Measurements from ENCODE around the gene DMRTB1. TPM values are rescaled to one million over a fixed set of nuclear protein-coding genes. Genes with fewer than 3 reads are reported as not detected.

DMRTB1 gene
- total and polyA plus RNA-seq, 2 of the 4 experiments (the other 2 are of a cell fraction), result not detected

- H3K4me3 ChIP-seq (ENCODE audit: insufficient read depth, low read depth, low read length), result no peak overlapping the region
- H2BK15ac ChIP-seq (ENCODE audit: low read depth, low read length), result no peak overlapping the region
- ATAC-seq (ENCODE audit: low read depth) (no peak), DNase-seq (no peak)
- H3K9me3 ChIP-seq (ENCODE audit: control insufficient read depth, insufficient read depth, low read length), result no peaks in the 10 kb centered on the region
- no peak overlapping the region for H2AK9ac ChIP-seq (replicated peaks; ENCODE audit: low read depth, low read length, poor library complexity)
- no peak overlapping the region for H3K14ac ChIP-seq (replicated peaks; ENCODE audit: low read depth, low read length)
- peak overlapping the region; percentile 23 for H2AFZ ChIP-seq (replicated peaks; ENCODE audit: low read length, poor library complexity)
- in situ Hi-C loops (cut with MboI; ENCODE audit: low sequenced_read_pairs) (no loop called here), dilution Hi-C loops (cut with HindIII; ENCODE audit: low sequenced_read_pairs, unreplicated experiment) (no loop called here), intact Hi-C loops (cut with micrococcal nuclease) (no loop called here)
- ChIA-PET POLR2A (ENCODE audit: unreplicated experiment) (interaction anchor here (0.6 kb wide), 1 partner anchor 386 kb away, joined by 4 read pairs; no protein-coding TSS in a partner anchor), CTCF (interaction anchor here (1.3 kb wide), 1 partner anchor 12 kb away, joined by 3 read pairs; no protein-coding TSS in a partner anchor)
- no peak overlapping the region for H4K91ac ChIP-seq (ENCODE audit: insufficient read depth, low read depth, low read length)
- no peak overlapping the region for H3K27ac ChIP-seq (ENCODE audit: insufficient read depth, low read length)
- H3K56ac ChIP-seq (ENCODE audit: extremely low read depth, insufficient read depth, low read length), result no peak overlapping the region
- WGBS, 2 experiments (ENCODE audit: extremely low coverage in 2 of 2, insufficient read length in 1 of 2), result 50% methylated on average over 2 of the region's 24 CpGs; no CpG with 5 or more reads in 1 of the 2 experiments
- no TSS peak for BruUV-seq (replicated peaks)
- peaks cover 4% of the 10 kb centered on the region; the same call in 1 of the 2 replicates for H3K9me1 ChIP-seq (ENCODE audit: insufficient read depth, low read length)
- H4K5ac ChIP-seq (ENCODE audit: low read depth, low read length), result no peak overlapping the region
- no peak overlapping the region for H3K4ac ChIP-seq (ENCODE audit: low read depth, low read length)
- H3K36me3 ChIP-seq (ENCODE audit: control insufficient read depth, insufficient read depth, low read length), result no peaks in the 10 kb centered on the region
- no peaks in the 10 kb centered on the region for H3K79me1 ChIP-seq (ENCODE audit: low read depth in 1 of 2, low read length in 2 of 2)
- no peak overlapping the region for H2AK5ac ChIP-seq (ENCODE audit: low read depth, low read length)
- no peak overlapping the region for H3K4me2 ChIP-seq (ENCODE audit: low read depth, low read length)
- H2BK5ac ChIP-seq (ENCODE audit: low read depth, low read length, poor library complexity, severe bottlenecking), result no peak overlapping the region
- H3K9ac ChIP-seq (ENCODE audit: low read depth, low read length), result no peak overlapping the region
- H4K20me1 ChIP-seq (ENCODE audit: insufficient read depth, low read length), result no peaks in the 10 kb centered on the region
- H2BK120ac ChIP-seq (ENCODE audit: low read depth, low read length), result no peak overlapping the region
- no peak overlapping the region for H3K23ac ChIP-seq (ENCODE audit: low read depth, low read length)
- H3K18ac ChIP-seq (ENCODE audit: low read depth, low read length), result no peak overlapping the region
- H3K27me3 ChIP-seq (ENCODE audit: control insufficient read depth, insufficient read depth, low read length), result peaks cover 18% of the 10 kb centered on the region
- H2BK20ac ChIP-seq (ENCODE audit: low read depth, low read length), result no peak overlapping the region
- H3K4me1 ChIP-seq (ENCODE audit: control insufficient read depth, insufficient read depth, low read length), result no peaks in the 10 kb centered on the region
- no peak overlapping the region for H4K8ac ChIP-seq (ENCODE audit: low read depth in 2 of 2, low read length in 2 of 2)
- no peak for TF ChIP-seq MXI1 (IDR thresholded peaks at IDR 0.05; ENCODE audit: borderline replicate concordance, low read depth, low read length)
- TF ChIP-seq MAFK (IDR thresholded peaks at IDR 0.05; ENCODE audit: low read depth, low read length), result no peak
- no peak for TF ChIP-seq USF2 (IDR thresholded peaks at IDR 0.05; ENCODE audit: low read depth, low read length)
- no peak for TF ChIP-seq NFE2L2 (IDR thresholded peaks at IDR 0.05; ENCODE audit: low read depth, low read length)
- no peak for TF ChIP-seq RCOR1 (IDR thresholded peaks at IDR 0.05; ENCODE audit: insufficient replicate concordance, low read length)
- no peak for TF ChIP-seq CHD1 (IDR thresholded peaks at IDR 0.05; ENCODE audit: low read depth, low read length)
- TF ChIP-seq POLR2A (IDR thresholded peaks at IDR 0.05; ENCODE audit: low read depth, low read length), result no peak
- TF ChIP-seq MAZ (IDR thresholded peaks at IDR 0.05; ENCODE audit: borderline replicate concordance, low read depth, low read length), result no peak
- no peak for TF ChIP-seq RFX5 (IDR thresholded peaks at IDR 0.05; ENCODE audit: low read depth, low read length)
- TF ChIP-seq CEBPB (IDR thresholded peaks at IDR 0.05; ENCODE audit: low read depth, low read length), result no peak
- no peak for TF ChIP-seq ELK1 (IDR thresholded peaks at IDR 0.05; ENCODE audit: borderline replicate concordance, low read depth, low read length)
- TF ChIP-seq SMC3 (IDR thresholded peaks at IDR 0.05; ENCODE audit: low read depth, low read length), result no peak
- no peak for TF ChIP-seq RAD21 (IDR thresholded peaks at IDR 0.05; ENCODE audit: low read length)
- no peak for TF ChIP-seq BHLHE40 (IDR thresholded peaks at IDR 0.05; ENCODE audit: low read depth, low read length)
Observed at GRCh38 chr1:53463961-53464899, 5.0 kb downstream of the DMRTB1 start.
